ENCODE results near the gene CUL9.

The CUL9 gene

DNA sequence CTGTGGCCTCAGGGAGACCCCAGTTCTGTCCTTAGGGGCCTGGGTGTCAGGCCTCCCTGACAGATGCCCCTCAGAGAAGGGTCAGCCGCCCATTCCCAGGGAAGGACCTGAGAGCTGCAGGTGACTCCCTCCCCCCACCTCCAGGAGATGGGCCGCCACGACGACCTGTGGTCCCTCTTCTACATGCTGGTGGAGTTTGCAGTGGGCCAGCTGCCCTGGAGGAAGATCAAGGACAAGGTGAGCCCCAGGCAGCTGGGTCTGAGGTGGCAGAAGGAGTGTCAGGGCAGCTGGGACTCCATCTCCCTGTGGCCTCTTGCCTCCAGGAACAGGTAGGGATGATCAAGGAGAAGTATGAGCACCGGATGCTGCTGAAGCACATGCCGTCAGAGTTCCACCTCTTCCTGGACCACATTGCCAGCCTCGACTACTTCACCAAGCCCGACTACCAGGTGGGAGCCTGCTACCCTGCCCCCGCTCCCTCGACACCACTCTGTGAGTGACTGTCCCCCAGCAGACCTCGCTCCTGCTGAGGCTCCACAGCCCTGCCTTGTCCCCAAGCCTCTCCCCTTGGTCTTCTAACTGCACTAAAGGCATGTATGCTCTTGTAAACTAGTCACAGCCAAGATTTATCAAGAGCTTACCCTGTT lies 73.5 kb downstream of the CUL9 start:
- DNase-seq (ENCODE audit: low read depth in 2 of 2): no peak

DNA sequence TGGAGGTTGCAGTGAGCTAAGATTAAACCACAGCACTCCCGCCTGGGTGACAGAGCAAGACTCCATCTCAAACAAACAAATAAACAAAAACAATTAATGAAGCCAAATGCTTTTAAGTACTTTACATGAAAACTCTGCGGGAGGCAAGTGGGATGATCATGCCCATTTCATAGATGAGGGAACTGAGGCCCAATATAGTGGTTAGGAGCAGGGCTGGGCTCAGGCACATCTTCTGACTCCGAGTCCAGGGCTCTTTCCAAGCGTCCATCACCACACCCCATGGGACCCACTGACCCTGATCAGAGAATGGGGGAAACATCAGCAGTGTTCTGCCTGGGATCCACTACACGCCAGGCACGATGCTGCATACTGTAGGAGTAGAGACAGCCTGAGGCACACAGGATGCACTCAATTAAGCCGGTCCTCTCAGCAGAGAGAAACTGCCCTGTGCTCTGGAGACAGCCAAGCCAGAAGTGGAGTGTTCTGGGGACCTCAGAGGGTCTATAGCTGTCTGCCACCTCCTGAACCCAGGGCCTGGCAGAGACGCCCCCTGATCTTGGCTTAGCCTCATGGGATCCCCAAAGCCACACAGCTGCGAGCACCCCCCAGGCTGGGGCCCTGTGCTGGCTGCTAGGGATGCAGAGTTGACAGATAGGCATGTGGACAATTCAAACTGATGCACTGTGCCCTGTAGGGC lies 74.8 kb downstream of the CUL9 start:
- DNase-seq (ENCODE audit: low read depth in 2 of 2): no peak

DNA sequence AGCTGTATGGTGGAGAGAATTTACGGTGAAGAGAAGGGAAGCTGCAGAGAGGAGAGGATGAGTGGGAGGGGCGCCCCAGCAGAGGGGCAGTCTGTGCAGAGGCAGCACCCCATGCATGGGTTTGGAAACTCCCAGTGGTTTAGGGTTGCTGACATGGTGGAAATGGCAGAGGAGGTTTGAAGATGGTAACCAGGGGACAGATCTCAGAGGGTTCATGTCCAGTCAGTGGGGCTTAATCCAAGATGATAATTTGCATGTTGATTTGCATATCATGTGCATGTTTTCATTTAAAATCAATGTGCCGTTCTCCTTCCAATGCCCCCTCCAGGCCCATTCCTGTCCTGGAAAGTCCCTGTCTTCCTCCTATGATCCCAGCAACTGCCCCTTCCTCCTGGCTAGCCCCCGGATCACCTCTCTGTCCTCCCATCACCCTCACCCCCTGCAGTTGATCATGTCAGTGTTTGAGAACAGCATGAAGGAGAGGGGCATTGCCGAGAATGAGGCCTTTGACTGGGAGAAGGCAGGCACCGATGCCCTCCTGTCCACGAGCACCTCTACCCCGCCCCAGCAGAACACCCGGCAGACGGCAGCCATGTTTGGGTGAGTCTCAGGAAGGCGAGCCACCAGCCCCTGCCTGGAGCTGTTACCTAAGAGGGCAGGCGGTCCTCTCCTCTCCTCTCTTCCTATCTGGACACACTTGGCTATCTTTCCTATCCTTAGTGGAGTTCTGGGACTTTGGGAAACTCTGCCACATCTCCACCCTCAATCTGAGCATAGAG lies 75.6 kb downstream of the CUL9 start:
- no peak for DNase-seq (ENCODE audit: low read depth in 2 of 2)

DNA sequence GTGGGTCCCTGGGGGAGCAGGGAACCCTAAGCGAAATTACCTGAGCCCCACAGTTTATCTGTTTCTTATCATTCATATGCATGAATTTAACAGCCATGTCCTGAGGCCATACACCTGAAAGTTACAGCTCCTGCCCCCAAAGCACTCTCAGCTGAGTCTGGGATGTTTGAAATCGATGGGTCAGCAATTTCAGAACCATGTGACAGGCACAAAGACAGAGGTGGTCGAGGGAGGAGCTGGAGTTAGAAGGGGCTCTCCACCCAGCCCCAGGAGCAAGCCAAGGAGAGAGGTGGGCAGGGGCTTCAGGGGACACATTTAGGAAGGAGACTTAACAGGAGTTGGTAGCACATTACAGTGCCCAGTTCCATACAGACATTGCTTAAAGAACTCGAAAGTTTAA lies 76.2 kb downstream of the CUL9 start:
- DNase-seq (ENCODE audit: low read depth in 2 of 2): no peak

DNA sequence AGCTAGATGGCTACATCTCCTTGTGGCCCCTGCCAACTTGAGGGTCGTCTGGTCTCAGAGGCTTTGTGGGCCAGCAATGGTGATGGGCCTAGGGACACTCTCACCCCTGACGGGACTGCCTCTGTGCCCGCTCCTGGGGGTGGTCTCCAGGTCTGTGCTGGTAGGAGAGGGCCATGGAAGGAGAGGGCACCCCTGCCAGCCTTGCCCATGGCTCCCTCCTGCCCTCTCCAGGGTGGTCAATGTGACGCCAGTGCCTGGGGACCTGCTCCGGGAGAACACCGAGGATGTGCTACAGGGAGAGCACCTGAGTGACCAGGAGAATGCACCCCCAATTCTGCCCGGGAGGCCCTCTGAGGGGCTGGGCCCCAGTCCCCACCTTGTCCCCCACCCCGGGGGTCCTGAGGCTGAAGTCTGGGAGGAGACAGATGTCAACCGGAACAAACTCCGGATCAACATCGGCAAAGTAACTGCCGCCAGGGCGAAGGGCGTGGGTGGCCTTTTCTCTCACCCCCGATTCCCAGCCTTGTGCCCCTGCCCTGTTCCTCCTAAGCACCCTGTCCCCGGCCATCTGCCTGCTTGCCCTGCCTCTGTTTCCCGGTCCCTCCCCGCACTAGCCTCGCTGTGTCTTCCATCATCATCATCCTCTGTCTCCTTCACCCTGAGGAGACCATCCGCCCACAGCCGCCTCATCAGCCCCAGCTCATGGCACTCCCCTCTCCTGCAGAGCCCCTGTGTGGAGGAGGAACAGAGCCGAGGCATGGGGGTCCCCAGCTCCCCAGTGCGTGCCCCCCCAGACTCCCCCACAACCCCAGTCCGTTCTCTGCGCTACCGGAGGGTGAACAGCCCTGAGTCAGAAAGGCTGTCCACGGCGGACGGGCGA lies 77.1 kb downstream of the CUL9 start:
- DNase-seq (ENCODE audit: low read depth in 2 of 2): no peak

DNA sequence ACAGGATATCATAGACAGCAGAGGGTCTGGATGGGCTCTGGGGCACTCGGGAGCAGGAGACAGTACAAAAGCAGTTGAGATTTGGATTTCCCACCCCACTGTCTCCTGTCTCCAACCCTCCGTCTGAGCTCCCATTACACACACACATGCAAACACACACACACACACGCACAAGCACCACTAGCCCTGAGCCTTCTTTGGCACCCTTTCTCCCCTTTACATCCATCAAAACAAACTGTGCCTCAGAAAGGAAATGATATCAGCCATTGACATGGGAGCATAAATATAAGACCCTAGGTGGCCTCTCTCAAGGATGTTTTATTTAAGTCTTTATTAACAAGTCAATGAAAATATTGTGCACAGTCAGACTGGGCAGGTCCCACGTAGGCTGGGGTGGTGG lies 78.8 kb downstream of the CUL9 start:
- no peak for DNase-seq (ENCODE audit: low read depth in 2 of 2)

DNA sequence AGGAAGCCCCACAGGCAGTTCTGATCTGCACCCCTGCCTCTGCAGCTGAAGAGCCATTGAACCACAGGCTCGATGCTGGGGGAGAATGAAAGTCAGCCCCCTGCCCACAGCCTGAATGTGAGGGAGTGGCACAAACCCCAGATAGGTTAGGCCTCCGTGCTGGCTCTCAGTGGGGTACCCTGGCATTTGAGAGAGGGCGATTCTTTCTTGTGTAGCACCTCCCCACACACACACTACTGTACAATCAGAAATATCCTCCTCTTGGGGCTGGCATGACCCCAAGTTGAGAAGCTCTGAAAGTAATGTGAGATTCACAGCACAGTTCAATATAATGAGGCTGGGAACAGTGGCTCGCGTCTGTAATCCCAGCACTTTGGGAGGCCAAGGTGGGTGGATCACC lies 79.2 kb downstream of the CUL9 start:
- DNase-seq (ENCODE audit: low read depth in 2 of 2): no peak

DNA sequence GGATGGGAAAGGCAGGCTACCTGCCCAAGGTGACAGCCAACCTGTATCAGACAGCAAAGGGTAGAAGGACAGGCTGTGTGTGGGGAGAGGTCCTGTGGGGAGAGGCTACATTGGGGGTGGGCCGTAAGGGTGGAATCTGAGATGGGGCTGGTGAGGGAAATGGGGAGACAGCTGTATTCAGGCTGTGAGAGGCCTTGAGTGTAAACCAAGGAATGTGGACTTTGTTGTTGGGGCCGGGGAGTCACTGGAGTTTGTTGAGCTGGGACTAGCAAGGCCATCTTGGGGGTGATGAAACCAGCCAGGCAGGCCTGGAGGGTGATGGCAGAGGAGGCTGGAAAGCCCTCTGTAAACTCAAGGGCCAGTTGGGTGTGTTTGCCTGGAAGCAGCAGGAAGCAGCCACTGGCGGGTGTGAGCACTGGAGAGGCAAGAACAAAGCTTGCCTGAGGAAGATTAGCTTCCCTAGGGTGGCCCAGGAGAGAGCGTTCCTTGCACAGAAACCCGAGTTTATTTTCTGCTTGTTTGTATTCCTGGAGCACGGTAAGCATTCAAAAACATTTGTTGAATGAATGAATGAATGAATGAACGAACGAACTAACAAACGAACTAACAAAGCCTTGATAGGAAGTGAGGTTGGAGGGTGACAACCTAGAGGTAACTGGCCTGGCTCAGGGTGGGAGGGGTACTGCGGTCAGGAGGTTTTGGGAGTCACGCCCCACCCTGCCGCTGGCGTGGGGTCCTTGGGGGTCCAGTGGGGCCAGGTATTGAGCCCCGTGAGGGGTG lies 80.2 kb downstream of the CUL9 start:
- DNase-seq (ENCODE audit: low read depth in 2 of 2): no peak

DNA sequence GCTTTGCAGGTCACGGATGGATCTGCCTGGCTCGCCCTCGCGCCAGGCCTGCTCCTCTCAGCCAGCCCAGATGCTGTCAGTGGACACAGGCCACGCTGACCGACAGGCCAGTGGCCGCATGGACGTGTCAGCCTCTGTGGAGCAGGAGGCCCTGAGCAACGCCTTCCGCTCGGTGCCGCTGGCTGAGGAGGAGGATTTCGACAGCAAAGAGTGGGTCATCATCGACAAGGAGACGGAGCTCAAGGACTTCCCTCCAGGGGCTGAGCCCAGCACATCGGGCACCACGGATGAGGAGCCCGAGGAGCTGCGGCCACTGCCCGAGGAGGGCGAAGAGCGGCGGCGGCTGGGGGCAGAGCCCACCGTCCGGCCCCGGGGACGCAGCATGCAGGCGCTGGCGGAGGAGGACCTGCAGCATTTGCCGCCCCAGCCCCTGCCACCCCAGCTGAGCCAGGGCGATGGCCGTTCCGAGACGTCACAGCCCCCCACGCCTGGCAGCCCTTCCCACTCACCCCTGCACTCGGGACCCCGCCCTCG lies 80.9 kb downstream of the CUL9 start:
- no peak for DNase-seq (ENCODE audit: low read depth in 2 of 2)

DNA sequence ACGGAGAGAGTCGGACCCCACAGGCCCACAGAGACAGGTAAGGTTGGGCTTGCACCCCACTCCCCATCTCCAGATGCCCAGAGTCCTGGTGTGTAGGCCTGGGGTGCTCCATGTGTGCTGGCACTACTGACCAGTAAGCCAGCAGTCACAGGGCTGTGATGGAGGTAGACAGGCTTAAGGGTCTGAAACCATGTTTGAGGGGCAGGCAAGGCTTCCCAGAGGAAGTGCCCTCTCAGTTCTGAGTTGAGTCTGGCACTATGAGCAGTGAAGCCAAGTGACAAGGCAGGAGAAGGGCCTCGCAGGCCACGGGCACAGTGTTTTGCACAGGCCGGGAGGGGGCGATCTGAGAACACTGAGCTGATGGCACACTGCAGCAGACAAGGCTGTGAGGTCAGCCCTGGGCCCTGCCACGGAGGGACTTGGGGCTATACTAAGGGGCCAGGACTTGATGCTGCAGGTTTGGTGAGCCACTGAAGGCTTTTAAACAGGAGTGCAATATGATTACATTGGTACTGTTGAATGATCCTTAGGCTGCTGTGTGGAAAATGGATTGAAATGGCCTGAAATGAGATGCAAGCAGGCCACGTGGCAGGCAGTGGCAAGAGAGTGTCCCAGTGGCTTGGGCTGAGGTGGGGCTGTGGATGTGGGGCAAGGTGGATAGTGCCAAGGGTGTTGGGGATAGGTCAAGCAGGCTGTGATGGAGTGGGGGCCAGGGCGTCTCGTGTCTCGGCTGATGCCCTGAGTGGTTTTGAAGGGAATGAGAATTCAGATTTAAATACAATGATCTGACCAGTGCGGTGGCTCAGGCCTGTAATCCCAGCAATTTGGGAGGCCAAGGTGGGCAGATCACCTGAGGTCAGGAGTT lies 81.5 kb downstream of the CUL9 start:
- DNase-seq (ENCODE audit: low read depth in 2 of 2): peak; percentile 51 to 53

DNA sequence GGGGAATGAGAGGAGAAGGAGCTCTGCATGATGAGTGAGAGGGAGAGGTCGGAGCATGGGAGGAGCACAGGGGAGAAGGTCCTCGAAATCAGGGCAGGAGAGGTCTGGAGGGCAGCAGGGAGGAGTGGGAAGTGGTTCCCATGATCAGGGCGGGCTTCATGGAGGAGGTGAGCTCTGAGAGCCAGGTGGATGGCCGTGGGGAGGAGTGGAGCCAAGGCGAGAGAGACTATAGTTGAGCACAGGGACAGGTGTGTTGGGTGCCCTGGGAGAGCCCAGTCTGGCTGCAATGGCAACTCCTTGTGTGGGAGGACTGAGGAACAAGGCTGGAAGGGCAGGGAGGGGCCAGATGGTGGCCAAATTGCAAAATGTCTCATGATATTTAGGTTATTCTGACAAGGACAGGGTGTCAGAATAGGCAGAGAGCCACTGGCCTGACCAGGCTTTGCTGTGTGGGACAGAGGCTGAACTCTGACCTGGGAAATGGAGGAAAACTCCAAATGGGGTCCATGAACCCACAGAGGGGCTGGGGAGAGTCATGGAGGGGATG lies 82.7 kb downstream of the CUL9 start:
- no peak for DNase-seq (ENCODE audit: low read depth in 2 of 2)

DNA sequence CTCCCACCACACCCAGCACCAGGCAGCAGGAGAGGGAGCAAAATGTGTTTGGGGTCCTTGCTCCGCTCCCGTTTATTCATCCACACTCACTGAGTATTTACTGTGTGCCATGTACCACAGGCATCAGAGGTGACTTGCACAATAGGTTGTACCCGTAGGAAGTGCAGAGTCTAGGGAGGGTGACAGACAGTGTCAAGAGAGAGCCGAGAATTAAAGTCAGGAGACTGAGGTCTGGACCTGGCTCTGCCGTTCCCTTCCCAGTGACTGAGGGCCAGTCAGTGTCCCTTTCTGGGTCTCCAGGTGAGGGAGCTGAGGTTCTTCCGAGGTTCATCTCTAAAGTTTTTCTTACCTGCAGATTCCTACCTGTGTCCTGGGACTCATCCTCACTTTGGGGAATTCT lies 83.6 kb downstream of the CUL9 start:
- DNase-seq (ENCODE audit: low read depth in 2 of 2): no peak

DNA sequence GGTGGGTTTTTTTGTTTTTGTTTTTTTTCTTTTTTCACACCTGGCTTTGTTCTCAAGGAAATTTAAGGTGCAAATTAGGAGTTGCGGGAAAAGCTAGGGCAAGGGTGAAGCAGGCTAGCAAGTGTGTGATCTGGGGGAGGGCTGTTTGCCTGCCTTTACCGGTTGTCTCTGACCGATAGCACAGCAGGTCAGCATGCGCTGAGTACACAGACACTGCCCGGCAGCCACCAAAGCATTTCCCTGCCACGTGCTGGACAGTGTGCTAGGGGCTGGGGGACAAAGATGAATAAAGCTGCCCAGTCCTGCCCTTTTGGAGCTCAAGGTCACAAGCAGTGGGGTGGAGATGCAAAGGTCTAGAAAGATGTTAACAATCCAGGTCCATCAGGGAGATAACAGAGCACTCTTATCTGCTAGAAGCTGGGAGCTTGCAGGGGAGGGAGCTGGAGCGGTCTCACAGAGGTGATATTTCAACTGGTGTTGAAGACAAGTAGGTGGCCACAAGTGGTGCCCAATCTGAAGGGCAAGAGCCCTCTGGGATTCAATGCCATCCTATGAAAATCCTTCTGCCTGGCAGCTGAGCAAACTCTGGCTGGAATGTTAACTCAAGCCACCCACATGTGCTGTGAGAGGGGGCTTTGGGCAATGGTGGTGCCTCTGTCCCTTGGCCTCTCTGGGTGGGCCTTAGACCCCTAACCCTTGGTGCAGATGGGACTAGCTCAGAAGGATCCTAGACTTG lies 85.8 kb downstream of the CUL9 start:
- no peak for DNase-seq (ENCODE audit: low read depth in 2 of 2)

DNA sequence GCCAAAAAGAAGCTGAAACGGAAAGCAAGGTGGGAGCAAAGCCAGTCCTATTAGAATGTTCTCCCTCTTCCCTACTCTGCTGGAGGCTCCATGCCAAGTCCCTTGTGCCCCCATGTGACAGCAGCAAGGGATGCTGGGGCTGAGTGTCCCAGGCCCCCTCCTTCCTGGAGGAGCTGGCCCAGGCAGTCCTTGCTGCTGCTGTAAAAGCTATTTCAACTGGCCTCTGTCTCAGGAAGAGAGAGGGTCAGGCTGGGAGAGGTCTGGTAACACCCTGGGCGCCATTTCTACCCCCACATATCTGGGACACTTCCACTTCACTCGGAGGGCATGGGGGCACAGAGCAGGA lies 86.3 kb downstream of the CUL9 start:
- DNase-seq (ENCODE audit: low read depth in 2 of 2): no peak

DNA sequence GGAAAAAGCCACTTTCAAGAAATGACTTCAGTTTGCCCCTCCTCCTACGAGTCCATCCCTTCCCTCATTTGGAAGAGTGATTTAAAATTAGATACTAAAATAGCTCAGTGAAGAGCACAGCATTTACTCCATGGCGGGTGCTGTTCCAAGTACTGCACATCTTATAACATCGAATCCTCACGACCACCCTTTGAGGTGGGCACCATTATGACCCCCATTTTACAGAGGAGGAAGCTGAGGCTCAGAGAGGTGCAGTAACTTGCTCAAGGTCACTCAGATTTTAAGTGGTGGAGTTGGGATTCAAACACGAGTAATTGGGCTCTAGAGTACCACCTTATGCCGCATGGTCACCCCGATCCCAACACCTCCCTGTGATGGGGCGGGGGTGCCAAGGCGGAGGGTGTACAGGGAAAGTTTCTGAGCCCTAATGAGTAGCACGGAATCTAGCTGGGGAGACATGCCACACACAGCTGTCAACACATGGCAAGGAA lies 86.8 kb downstream of the CUL9 start:
- DNase-seq (ENCODE audit: low read depth in 2 of 2): no peak

DNA sequence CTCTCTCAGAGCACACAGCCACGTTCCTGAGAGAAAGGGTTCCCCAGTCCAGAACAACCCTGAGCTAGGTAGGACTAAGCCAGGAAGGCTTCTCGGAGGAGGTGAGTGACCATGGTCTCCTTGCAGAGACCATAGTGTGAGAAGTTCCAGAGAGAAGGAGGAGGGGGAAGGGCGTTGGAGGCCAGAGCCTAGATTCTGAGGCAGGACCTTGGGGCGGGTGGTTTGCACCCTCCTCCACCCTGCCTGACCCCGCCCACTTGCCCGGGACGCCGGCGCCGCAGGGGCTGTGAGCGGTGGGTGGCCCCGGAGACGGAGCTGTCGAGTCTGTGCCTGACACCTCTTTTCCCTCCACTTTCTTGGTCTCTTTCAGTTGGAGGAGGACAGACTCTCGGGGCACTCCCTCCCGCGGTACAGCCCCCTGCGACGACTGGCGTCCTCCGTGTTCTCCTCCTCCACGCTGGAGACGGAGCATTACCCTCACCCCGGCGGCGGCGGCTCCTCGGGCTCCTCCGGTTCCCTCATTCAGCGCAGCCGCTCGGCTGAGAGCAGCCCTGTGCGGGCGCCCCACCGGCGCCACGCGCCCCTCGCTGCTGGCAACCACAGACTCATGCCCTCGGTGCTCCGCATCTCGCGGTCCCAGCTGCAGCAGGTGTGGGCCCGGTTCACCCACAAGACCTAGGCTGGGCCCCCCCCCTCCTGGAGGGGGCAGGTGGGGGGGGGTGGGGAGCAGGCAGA lies 87.4 kb downstream of the CUL9 start:
- peak; percentile 15 to 20 for DNase-seq (ENCODE audit: low read depth in 2 of 2)

DNA sequence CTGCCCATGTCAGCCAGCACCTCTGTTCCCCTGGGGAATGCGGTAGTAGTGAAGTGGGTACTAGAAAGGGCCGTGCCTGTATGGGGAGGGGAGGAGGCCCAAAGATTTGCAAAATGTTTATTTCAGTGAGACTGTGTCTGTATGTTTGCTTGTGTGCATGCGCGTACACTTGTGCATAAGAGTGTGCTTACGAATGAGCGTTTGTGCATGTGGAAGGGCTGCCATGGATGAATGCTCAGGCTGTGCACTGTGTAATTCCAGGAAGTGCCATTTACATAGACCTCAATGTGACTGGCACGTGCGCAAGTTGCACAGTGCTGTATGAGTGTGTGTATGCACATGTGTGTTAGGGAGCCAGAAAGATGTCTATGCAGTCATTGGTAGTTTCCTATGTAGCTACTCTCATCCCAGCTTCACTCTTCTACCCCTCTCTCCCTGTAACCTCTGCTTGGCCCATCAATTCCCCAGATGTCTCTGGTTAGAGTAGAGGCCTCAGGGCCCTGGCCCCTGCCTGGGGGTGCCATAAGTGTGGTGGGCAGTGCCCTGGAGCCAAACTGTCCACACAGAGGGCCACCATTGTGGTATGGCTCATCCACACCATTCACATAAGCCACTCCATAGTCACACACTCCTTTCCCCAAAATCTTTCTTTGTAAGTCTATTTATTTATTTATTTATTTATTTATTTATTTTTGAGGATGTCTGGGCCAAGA lies 89.3 kb downstream of the CUL9 start:
- no peak for DNase-seq (ENCODE audit: low read depth in 2 of 2)

DNA sequence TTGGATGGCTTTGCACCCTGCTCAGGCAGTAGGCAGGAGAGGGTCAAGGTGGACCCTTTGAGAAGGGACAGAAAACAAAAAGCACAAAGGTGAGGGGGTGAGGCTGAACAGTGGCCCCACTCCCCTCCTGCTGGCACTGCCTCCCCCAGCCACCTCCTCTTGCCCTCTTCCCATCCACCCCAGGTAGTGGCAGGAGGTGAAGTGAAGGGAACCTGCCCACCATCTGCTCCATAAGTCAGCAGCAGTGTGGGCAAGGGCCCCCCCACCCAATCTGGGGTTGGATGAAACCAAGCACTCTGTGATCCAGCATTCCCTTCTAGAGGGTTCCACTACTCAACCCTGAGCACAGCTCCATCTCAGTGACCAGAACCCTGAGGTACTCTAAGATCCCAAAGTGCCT lies 89.9 kb downstream of the CUL9 start:
- DNase-seq (ENCODE audit: low read depth in 2 of 2): no peak
